ENCODE data around the gene MARCKSL1. TPM values are rescaled to one million over a fixed set of nuclear protein-coding genes. Genes with fewer than 3 reads are reported as not detected.

MARCKSL1 gene
- total and polyA plus RNA-seq, 2 of the 8 experiments (the other 6 are each of a cell fraction or from before 2014, with no cell fraction given): 536 to 558 TPM

DNA sequence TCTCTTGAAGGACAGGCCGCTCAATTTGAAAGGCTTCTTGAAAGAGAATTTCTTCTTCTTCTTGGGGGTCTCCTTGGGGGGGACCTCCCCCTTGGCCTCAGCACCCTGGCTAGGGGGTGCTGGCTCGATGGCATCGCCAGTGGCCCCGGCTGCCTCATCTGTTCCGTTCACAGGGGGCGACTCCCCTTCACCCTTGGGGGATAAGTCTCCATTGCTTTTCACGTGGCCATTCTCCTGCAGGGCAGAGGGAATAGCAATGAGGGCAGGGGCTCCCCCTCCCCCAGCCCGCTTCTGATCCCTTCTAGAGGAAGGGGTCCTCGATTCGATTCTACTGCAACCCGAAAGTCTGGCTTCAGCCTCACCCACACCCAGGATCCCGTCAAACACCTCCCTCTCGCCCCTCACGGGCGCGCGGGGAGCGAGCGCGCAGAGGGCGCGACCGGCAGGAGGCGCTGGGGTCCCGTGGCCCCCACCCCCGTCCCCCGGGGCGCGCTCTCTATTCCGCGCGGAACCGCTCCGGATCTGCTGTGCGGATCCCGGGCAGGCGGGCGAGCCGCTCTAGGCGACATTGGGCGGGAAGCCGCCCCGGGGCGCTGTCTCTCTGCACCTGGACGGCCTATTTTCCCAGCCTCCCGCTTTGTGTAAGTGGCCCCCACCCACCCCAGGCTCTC is 1.0 kb downstream of the MARCKSL1 start (continued):
- TF ChIP-seq, protein P1, sequence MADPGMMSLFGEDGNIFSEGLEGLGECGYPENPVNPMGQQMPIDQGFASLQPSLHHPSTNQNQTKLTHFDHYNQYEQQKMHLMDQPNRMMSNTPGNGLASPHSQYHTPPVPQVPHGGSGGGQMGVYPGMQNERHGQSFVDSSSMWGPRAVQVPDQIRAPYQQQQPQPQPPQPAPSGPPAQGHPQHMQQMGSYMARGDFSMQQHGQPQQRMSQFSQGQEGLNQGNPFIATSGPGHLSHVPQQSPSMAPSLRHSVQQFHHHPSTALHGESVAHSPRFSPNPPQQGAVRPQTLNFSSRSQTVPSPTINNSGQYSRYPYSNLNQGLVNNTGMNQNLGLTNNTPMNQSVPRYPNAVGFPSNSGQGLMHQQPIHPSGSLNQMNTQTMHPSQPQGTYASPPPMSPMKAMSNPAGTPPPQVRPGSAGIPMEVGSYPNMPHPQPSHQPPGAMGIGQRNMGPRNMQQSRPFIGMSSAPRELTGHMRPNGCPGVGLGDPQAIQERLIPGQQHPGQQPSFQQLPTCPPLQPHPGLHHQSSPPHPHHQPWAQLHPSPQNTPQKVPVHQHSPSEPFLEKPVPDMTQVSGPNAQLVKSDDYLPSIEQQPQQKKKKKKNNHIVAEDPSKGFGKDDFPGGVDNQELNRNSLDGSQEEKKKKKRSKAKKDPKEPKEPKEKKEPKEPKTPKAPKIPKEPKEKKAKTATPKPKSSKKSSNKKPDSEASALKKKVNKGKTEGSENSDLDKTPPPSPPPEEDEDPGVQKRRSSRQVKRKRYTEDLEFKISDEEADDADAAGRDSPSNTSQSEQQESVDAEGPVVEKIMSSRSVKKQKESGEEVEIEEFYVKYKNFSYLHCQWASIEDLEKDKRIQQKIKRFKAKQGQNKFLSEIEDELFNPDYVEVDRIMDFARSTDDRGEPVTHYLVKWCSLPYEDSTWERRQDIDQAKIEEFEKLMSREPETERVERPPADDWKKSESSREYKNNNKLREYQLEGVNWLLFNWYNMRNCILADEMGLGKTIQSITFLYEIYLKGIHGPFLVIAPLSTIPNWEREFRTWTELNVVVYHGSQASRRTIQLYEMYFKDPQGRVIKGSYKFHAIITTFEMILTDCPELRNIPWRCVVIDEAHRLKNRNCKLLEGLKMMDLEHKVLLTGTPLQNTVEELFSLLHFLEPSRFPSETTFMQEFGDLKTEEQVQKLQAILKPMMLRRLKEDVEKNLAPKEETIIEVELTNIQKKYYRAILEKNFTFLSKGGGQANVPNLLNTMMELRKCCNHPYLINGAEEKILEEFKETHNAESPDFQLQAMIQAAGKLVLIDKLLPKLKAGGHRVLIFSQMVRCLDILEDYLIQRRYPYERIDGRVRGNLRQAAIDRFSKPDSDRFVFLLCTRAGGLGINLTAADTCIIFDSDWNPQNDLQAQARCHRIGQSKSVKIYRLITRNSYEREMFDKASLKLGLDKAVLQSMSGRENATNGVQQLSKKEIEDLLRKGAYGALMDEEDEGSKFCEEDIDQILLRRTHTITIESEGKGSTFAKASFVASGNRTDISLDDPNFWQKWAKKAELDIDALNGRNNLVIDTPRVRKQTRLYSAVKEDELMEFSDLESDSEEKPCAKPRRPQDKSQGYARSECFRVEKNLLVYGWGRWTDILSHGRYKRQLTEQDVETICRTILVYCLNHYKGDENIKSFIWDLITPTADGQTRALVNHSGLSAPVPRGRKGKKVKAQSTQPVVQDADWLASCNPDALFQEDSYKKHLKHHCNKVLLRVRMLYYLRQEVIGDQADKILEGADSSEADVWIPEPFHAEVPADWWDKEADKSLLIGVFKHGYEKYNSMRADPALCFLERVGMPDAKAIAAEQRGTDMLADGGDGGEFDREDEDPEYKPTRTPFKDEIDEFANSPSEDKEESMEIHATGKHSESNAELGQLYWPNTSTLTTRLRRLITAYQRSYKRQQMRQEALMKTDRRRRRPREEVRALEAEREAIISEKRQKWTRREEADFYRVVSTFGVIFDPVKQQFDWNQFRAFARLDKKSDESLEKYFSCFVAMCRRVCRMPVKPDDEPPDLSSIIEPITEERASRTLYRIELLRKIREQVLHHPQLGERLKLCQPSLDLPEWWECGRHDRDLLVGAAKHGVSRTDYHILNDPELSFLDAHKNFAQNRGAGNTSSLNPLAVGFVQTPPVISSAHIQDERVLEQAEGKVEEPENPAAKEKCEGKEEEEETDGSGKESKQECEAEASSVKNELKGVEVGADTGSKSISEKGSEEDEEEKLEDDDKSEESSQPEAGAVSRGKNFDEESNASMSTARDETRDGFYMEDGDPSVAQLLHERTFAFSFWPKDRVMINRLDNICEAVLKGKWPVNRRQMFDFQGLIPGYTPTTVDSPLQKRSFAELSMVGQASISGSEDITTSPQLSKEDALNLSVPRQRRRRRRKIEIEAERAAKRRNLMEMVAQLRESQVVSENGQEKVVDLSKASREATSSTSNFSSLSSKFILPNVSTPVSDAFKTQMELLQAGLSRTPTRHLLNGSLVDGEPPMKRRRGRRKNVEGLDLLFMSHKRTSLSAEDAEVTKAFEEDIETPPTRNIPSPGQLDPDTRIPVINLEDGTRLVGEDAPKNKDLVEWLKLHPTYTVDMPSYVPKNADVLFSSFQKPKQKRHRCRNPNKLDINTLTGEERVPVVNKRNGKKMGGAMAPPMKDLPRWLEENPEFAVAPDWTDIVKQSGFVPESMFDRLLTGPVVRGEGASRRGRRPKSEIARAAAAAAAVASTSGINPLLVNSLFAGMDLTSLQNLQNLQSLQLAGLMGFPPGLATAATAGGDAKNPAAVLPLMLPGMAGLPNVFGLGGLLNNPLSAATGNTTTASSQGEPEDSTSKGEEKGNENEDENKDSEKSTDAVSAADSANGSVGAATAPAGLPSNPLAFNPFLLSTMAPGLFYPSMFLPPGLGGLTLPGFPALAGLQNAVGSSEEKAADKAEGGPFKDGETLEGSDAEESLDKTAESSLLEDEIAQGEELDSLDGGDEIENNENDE (IDR thresholded peaks at IDR 0.05; ENCODE audit: insufficient replicate concordance, low read length): no peak
- no peak for TF ChIP-seq EP300 (IDR thresholded peaks at IDR 0.05; ENCODE audit: borderline replicate concordance in 1 of 2, low read depth in 2 of 2, low read length in 2 of 2)
- TF ChIP-seq TAF1 (IDR thresholded peaks at IDR 0.05; ENCODE audit: low read depth, low read length): peak; percentile 34; the same call in 1 of the 2 replicates
- TF ChIP-seq CTBP2 (IDR thresholded peaks at IDR 0.05; ENCODE audit: borderline replicate concordance, insufficient read depth, insufficient read length, low read length): no peak
- TF ChIP-seq SIN3A (conservative IDR thresholded peaks at IDR 0.05 in 1 of 2, IDR thresholded peaks at IDR 0.05 in 1 of 2; ENCODE audit: low read depth in 1 of 2, low read length in 2 of 2): 0 out of 4 replicates have a peak, but pooled peaks of 1 of the 2 experiments have one; percentile 45
- TF ChIP-seq GTF2F1 (IDR thresholded peaks at IDR 0.05; ENCODE audit: borderline replicate concordance, low read depth, low read length): no peak

Measured in H1 (cell line).